ENCODE measurements around the gene TBCD.

TBCD gene

DNA sequence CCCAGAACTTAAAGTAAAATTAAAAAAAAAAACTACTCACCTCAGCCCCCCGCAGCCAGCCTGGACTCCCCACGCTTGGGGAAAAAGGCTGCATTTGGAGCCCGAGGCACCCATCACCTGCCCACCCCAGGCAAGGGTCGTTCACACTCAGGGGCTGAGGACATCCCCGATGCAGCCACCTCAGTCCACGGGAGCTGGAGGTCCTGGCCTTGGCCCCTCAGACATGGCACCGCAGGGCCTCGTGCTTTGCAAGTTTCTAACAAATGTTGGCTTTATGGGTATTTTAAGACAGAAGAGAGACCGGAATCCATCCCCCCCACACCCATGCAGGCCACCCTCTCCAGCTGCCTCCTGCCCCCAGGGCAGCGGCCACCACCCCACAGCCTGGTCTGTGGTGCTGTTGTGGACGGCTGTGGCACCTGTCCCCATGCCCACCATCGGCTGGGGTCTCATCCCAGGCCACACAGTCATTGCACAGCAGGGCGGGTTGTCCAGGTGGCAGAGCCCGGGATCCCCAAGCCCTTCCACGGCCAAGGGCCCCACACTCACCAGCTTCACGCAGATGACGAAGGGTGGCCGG is 204.4 kb downstream of the TBCD start:
- H3K4me3 ChIP-seq (ENCODE audit: insufficient read depth, low read depth, low read length) = no peak overlapping the region
- 93 to 94% methylated on average over 18 of the region's 18 CpGs for WGBS, 2 experiments

DNA sequence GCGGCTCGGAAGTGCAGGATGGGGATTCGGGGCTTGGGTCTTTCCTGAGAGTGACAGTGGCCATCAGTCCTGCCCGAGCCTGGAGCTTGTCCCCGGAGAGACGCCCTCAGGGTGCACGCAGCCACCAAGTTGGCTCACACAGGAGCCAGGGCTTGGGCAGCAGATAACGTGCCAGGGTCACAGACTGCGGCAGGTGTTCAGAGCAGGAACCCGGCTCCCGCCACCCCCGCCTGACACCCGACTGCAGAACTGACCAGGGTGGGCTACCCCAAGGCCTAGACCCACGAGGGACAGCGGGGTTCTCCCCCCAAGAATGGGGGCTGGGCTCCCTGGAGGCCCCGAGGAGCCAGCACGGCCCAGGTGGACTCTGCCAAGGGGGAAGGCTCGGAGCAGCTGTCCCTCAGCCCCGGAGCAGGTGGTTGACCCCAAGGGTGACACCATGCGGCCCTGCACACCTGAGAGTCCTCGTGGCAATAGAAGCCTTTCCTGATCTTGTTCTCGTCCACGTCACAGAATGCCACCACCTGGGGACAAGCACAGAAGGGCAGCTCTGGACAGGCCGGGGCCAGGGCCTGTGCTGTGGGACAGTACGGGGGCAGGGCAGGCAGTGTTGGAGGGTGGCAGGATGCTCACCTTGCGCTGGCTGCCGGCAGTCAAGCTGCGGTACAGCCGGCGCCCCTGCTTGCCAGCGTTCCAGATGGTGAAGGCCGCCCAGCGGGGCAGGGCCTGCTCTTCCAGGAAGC is 205.0 kb downstream of the TBCD start:
- H3K4me1 ChIP-seq (ENCODE audit: control insufficient read depth, insufficient read depth, low read length) = no peaks in the 10 kb centered on the region
- peaks cover 8% of the 10 kb centered on the region for H3K36me3 ChIP-seq (ENCODE audit: control insufficient read depth, insufficient read depth, low read length)
- peaks cover 4% of the 10 kb centered on the region for H3K9me3 ChIP-seq (ENCODE audit: control insufficient read depth, low read length)
- no peak overlapping the region for H3K27ac ChIP-seq (ENCODE audit: insufficient read depth, low read depth, low read length, poor library complexity, severe bottlenecking)
- H3K27me3 ChIP-seq (ENCODE audit: control insufficient read depth, insufficient read depth, low read length, poor library complexity, severe bottlenecking) = no peaks in the 10 kb centered on the region
- WGBS, 2 experiments = 96% methylated on average over 33 of the region's 33 CpGs
- H3K4me3 ChIP-seq (ENCODE audit: insufficient read depth, low read depth, low read length) = no peak overlapping the region

More for the DNA sequence above, 204.4 kb downstream of the TBCD start:
- Histone ChIP-seq H3K4me1 (ENCODE audit: control insufficient read depth, insufficient read depth, low read length) (no peaks in the 10 kb centered on the region), H3K27ac (ENCODE audit: insufficient read depth, low read depth, low read length, poor library complexity, severe bottlenecking) (no peak overlapping the region), H3K9me3 (ENCODE audit: control insufficient read depth, low read length) (peaks cover 5% of the 10 kb centered on the region), H3K36me3 (ENCODE audit: control insufficient read depth, insufficient read depth, low read length) (peaks cover 8% of the 10 kb centered on the region), H3K27me3 (ENCODE audit: control insufficient read depth, insufficient read depth, low read length, poor library complexity, severe bottlenecking) (no peaks in the 10 kb centered on the region)

DNA sequence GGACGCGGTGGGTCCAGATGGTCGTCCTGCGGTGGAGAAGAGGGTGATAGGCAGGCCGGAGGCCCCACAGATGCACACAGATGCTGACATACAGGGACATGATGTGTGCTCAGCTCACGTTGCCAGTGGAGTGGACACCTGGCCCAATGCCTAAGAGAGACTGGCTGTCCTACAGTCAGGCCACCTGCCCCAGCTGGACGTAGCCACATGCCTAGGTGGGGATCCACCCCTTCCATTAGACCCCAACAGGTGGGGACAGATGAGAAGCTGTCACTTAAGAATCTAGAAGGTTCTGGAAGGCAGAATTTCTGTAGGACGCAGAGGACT is 205.6 kb downstream of the TBCD start:
- Histone ChIP-seq H3K27me3 (ENCODE audit: control insufficient read depth, insufficient read depth, low read length, poor library complexity, severe bottlenecking) (no peaks in the 10 kb centered on the region), H3K4me3 (ENCODE audit: insufficient read depth, low read depth, low read length) (no peak overlapping the region)
- WGBS, 2 experiments = 93 to 96% methylated on average over 8 of the region's 8 CpGs

DNA sequence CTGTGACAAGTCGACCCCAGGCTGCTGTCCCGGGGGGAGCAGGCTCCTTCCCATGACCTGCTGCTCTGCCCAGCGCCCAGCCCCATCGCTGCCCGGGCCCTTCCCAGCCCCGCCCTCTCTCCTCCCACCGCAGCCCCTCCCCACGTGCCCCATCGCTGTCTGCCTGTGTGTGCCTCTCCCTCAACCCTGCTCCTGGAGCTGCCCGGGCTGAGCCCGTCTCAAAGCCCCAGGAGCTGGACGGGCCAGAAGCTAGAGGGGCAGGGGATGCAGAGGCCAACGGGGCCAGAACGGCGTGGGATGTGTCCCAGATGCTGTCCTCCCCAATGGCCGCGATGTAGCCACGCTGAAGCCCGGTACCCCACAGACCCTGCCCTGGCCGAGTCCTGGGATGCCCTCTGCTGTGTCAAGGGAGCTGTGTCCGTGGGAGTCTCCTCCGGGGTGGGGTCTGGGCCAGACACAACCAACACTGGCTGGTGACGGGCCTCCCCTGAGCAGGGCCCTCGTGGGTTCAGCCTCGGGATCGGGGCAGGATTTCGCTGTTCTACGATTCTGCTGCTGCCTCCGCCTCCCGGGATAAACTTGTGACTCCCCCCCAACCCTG is 206.2 kb downstream of the TBCD start:
- no peak overlapping the region for H3K27ac ChIP-seq (ENCODE audit: insufficient read depth, low read depth, low read length, poor library complexity, severe bottlenecking)
- no peak overlapping the region for H3K4me3 ChIP-seq (ENCODE audit: insufficient read depth, low read depth, low read length)
- H3K36me3 ChIP-seq (ENCODE audit: control insufficient read depth, insufficient read depth, low read length) = peaks cover 8% of the 10 kb centered on the region
- H3K4me1 ChIP-seq (ENCODE audit: control insufficient read depth, insufficient read depth, low read length) = no peaks in the 10 kb centered on the region
- H3K27me3 ChIP-seq (ENCODE audit: control insufficient read depth, insufficient read depth, low read length, poor library complexity, severe bottlenecking) = no peaks in the 10 kb centered on the region
- H3K9me3 ChIP-seq (ENCODE audit: control insufficient read depth, low read length) = no peaks in the 10 kb centered on the region
- WGBS, 2 experiments = 91 to 92% methylated on average over 30 of the region's 30 CpGs

More for the DNA sequence above, 205.6 kb downstream of the TBCD start:
- Histone ChIP-seq H3K4me1 (ENCODE audit: control insufficient read depth, insufficient read depth, low read length) (no peaks in the 10 kb centered on the region), H3K27ac (ENCODE audit: insufficient read depth, low read depth, low read length, poor library complexity, severe bottlenecking) (no peak overlapping the region), H3K36me3 (ENCODE audit: control insufficient read depth, insufficient read depth, low read length) (peaks cover 8% of the 10 kb centered on the region), H3K9me3 (ENCODE audit: control insufficient read depth, low read length) (no peaks in the 10 kb centered on the region)

DNA sequence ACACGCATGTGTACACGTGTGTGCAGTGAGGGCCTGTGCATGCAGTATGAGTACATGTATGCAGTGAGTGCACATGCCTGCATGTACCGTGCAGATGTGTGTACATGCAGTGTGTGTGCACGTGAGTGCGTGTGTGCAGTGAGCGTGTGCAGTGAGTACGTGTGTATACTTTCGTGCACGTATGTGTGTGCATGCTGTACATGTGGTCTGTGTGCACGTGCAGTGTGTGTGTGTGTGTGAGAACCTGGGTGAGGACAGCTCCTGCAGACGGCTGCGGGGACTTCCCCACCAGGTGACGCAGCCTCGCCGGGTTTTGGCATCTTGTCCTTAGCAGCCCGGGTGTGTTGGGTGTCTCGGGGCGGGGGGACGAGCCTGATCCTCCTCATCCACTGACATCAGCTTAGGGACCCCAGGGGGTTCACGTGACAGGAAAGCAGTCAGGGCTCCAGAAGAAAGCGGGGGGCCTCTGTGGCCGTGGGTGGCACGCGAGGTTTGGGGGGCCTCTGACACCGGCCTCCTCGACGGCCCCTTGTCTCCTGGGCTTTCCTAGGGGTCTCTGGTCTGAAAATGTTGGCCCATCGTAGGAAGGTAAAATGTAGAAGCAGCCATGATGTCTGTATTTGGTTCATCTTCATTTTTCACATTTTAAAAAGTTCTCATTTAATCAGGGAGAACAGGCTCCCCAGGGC is 207.5 kb downstream of the TBCD start:
- H3K4me3 ChIP-seq (ENCODE audit: insufficient read depth, low read depth, low read length) = no peak overlapping the region
- 95 to 97% methylated on average over 28 of the region's 28 CpGs for WGBS, 2 experiments
- H3K27ac ChIP-seq (ENCODE audit: insufficient read depth, low read depth, low read length, poor library complexity, severe bottlenecking) = no peak overlapping the region
- no peaks in the 10 kb centered on the region for H3K9me3 ChIP-seq (ENCODE audit: control insufficient read depth, low read length)
- no peaks in the 10 kb centered on the region for H3K4me1 ChIP-seq (ENCODE audit: control insufficient read depth, insufficient read depth, low read length)
- H3K36me3 ChIP-seq (ENCODE audit: control insufficient read depth, insufficient read depth, low read length) = peaks cover 8% of the 10 kb centered on the region
- H3K27me3 ChIP-seq (ENCODE audit: control insufficient read depth, insufficient read depth, low read length, poor library complexity, severe bottlenecking) = no peaks in the 10 kb centered on the region

DNA sequence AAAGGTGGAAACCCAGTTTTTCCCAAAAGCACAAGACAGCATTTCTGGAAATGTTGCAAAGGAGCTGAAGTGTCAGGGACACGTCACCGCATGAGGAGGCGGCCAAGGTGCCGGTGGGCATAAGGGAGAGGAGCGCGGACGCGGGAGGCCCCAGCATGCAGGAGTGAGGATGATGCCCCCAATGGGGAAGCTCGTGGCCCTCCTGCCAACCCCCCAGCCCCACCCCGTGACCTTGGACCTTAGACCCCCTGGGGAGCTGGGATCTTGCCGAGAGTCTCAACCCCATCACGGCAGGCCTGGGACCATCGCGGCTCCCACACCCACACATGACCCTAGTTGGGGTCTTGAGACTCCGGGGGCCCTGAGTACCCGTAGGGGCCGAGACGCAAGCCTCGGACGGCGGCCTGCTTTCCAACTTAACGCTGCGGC is 208.1 kb downstream of the TBCD start:
- no peaks in the 10 kb centered on the region for H3K27me3 ChIP-seq (ENCODE audit: control insufficient read depth, insufficient read depth, low read length, poor library complexity, severe bottlenecking)
- H3K27ac ChIP-seq (ENCODE audit: insufficient read depth, low read depth, low read length, poor library complexity, severe bottlenecking) = no peak overlapping the region
- WGBS, 2 experiments = 95% methylated on average over 23 of the region's 23 CpGs

DNA sequence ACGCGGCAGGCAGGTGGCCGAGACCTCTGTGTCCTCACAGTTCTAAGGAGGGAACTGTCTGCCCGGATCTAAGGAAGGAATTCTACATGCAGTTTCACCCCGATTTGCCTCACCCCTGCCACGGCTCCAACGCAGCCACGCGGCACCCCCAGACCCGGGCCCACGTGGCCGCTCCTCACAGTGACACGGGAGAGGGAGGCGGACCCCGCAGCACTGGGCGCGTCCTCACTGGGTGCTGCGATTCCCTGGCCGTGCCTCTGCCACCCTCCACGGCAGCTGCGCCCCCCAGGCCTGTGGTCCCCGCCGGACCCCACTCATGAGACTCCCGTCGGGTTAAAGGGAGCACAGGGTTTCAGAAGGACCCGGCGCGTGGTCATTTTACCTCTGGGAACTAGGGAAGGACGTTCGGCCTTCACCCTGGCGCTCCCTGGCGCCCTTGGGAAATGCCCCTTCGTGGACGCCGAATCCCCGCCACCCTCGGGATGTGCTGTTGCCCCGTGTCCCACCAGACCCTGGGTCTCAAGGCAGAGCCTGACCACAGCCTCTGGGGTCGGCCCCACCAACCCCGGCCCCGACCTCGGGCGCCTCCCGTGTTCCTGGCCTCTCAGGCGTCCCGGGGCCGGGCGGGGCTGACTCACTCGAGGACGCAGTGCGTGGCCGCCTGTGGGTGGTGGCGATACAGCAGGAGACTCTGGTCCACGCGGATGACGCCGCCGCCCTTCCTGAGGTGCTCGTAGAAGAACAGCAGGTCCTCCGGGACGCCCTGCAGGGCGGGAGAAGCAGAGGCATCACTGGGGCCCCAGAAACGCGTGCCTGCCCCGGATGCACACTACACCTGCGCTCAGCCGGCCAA is 208.8 kb downstream of the TBCD start:
- Histone ChIP-seq H3K27ac (ENCODE audit: insufficient read depth, low read depth, low read length, poor library complexity, severe bottlenecking) (no peak overlapping the region), H3K27me3 (ENCODE audit: control insufficient read depth, insufficient read depth, low read length, poor library complexity, severe bottlenecking) (no peaks in the 10 kb centered on the region), H3K9me3 (ENCODE audit: control insufficient read depth, low read length) (no peaks in the 10 kb centered on the region), H3K4me3 (ENCODE audit: insufficient read depth, low read depth, low read length) (no peak overlapping the region), H3K4me1 (ENCODE audit: control insufficient read depth, insufficient read depth, low read length) (no peaks in the 10 kb centered on the region), H3K36me3 (ENCODE audit: control insufficient read depth, insufficient read depth, low read length) (peaks cover 8% of the 10 kb centered on the region)
- WGBS, 2 experiments = 96% methylated on average over 67 of the region's 67 CpGs

More for the DNA sequence above, 208.1 kb downstream of the TBCD start:
- Histone ChIP-seq H3K4me1 (ENCODE audit: control insufficient read depth, insufficient read depth, low read length) (no peaks in the 10 kb centered on the region), H3K4me3 (ENCODE audit: insufficient read depth, low read depth, low read length) (no peak overlapping the region), H3K36me3 (ENCODE audit: control insufficient read depth, insufficient read depth, low read length) (peaks cover 8% of the 10 kb centered on the region), H3K9me3 (ENCODE audit: control insufficient read depth, low read length) (no peaks in the 10 kb centered on the region)

DNA sequence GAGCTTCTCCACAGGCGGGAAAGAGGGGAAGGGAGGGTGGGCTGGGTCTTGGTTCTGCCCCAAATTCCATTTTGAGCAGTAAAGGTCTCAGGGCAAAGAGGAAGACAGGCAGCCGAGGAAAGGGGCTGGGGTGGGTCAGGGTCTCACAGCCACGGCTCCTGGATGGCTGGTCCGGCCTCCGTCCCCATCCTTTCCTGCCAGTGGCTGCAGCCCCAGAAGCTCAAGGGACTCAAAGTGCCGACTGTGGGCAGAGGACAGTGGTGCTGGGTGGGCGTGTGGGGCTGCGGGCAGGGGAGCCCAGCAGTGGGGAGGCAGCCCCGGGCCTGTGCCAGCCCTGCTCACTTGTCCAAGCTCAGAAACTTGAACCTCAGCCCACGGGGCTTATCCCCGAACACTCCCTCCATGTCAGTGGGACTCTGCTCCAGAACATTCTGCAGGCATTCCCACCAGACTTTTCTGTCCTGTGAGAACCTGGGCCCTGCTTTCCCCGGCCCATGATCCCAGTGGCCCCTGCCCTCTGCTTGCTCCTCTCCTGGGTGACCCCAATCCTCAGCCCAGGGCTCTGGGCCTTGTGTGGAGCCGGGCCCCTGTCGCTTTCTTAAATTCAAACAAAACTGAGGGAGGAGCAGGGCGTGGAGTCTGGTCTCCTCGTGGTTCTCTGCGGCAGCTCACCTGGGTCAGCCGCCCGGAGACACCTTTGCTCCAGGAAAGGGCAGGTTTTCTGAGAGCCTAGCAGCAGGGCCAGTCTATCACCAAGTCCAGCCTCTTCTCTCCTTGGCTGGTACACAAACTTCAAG is 209.7 kb downstream of the TBCD start:
- H3K27ac ChIP-seq (ENCODE audit: insufficient read depth, low read depth, low read length, poor library complexity, severe bottlenecking) = no peak overlapping the region
- no peaks in the 10 kb centered on the region for H3K9me3 ChIP-seq (ENCODE audit: control insufficient read depth, low read length)
- peaks cover 8% of the 10 kb centered on the region for H3K36me3 ChIP-seq (ENCODE audit: control insufficient read depth, insufficient read depth, low read length)
- H3K4me3 ChIP-seq (ENCODE audit: insufficient read depth, low read depth, low read length) = no peak overlapping the region
- 90 to 91% methylated on average over 19 of the region's 19 CpGs for WGBS, 2 experiments
- no peaks in the 10 kb centered on the region for H3K27me3 ChIP-seq (ENCODE audit: control insufficient read depth, insufficient read depth, low read length, poor library complexity, severe bottlenecking)
- H3K4me1 ChIP-seq (ENCODE audit: control insufficient read depth, insufficient read depth, low read length) = no peaks in the 10 kb centered on the region

DNA sequence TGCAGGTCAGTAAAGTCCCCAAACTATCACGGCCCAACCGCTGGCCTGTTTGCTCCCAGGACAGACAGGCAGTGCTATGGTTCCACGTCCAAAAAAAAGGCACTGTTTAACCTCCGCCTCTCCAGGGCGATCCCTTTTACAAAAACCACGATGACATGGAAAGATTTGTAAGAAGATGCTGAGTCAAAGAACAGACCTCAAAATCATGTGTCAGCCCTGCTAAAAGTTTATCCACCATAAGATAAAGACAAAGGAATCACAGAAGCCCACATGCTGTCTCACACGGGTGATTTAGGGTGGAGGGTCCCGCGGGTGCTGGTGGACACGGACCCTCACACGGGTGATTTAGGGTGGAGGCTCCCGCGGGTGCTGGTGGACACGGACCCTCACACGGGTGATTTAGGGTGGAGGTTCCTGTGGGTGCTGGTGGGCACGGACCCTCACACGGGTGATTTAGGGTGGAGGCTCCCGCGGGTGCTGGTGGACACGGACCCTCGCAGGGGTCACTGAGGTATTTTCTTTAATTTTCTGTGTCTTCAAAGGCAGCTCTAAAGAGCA is 210.4 kb downstream of the TBCD start:
- WGBS, 2 experiments = 92 to 96% methylated on average over 21 of the region's 21 CpGs
- no peak overlapping the region for H3K27ac ChIP-seq (ENCODE audit: insufficient read depth, low read depth, low read length, poor library complexity, severe bottlenecking)
- H3K4me3 ChIP-seq (ENCODE audit: insufficient read depth, low read depth, low read length) = no peak overlapping the region
- H3K36me3 ChIP-seq (ENCODE audit: control insufficient read depth, insufficient read depth, low read length) = peaks cover 8% of the 10 kb centered on the region
- no peaks in the 10 kb centered on the region for H3K9me3 ChIP-seq (ENCODE audit: control insufficient read depth, low read length)
- no peaks in the 10 kb centered on the region for H3K27me3 ChIP-seq (ENCODE audit: control insufficient read depth, insufficient read depth, low read length, poor library complexity, severe bottlenecking)
- H3K4me1 ChIP-seq (ENCODE audit: control insufficient read depth, insufficient read depth, low read length) = no peaks in the 10 kb centered on the region
